GM18909 (cell line): Measurements from ENCODE around the gene SYT7.
"Not testable (repeated sequence)": the region's sequence is repeated elsewhere in the genome, so short reads cannot be mapped to it uniquely, and the experiment has no call there.

Experiments used
- ATAC-seq: cut with Tn5 transposase; IDR thresholded peaks from one replicate; pipeline ENCODE4 v1.9.1; 2021; ENCODE audit warnings: mild to moderate bottlenecking; ENCODE audit not compliant: unreplicated experiment, poor library complexity

SYT7 gene

GRCh38 chr11:61581030-61581928, at the start of gene SYT7:
SYT7 (minus strand) TSS chr11:61581076; CDS start chr11:61580820, 256 bp downstream.
- peak; percentile 86 for ATAC-seq

- ATAC-seq: no peak
Measured at GRCh38 chr11:61630089-61630488, 49.2 kb upstream of the SYT7 start.

- no peak for ATAC-seq
Measured at GRCh38 chr11:61629082-61629833, 48.4 kb upstream of the SYT7 start.

- no peak for ATAC-seq
Measured at GRCh38 chr11:61628662-61628970, 47.7 kb upstream of the SYT7 start.

GRCh38 chr11:61627850-61628661, 47.2 kb upstream of the SYT7 start:
- no peak for ATAC-seq

- ATAC-seq: no peak
Measured at GRCh38 chr11:61626580-61627380, 45.9 kb upstream of the SYT7 start.

- no peak for ATAC-seq
Measured at GRCh38 chr11:61625525-61625924, 44.6 kb upstream of the SYT7 start.

GRCh38 chr11:61621917-61622585, 41.2 kb upstream of the SYT7 start:
- no peak for ATAC-seq

- ATAC-seq: no peak
Measured at GRCh38 chr11:61619471-61620226, 38.8 kb upstream of the SYT7 start.

GRCh38 chr11:61618978-61619377, 38.1 kb upstream of the SYT7 start:
- ATAC-seq: no peak

GRCh38 chr11:61617515-61617914, 36.6 kb upstream of the SYT7 start:
- no peak for ATAC-seq

GRCh38 chr11:61616434-61616833, 35.6 kb upstream of the SYT7 start:
- ATAC-seq: no peak

- not testable (repeated sequence) for ATAC-seq
Measured at GRCh38 chr11:61614782-61615181, 33.9 kb upstream of the SYT7 start.

GRCh38 chr11:61613870-61614269, 33.0 kb upstream of the SYT7 start:
- no peak for ATAC-seq

- no peak for ATAC-seq
Measured at GRCh38 chr11:61613051-61613450, 32.2 kb upstream of the SYT7 start.

GRCh38 chr11:61611309-61611708, 30.4 kb upstream of the SYT7 start:
- no peak for ATAC-seq

GRCh38 chr11:61610905-61611304, 30.0 kb upstream of the SYT7 start:
- ATAC-seq: no peak

- ATAC-seq: no peak
Measured at GRCh38 chr11:61609980-61610366, 29.1 kb upstream of the SYT7 start.
